Stimulated activated CD4-positive, alpha-beta T cell treated with anti-CD3 and anti-CD28 coated beads, Interleukin-15, amount 100 ng/mL, for 1 hour (primary cell): Measurements from ENCODE around the gene ALG12.

Source experiments
- DNase-seq, 2 donors: peaks; one replicate each; pipeline ENCODE4 v3.0.0-alpha.2; 2020; ENCODE audit warnings: low read depth in 1 of 2, low spot score in 1 of 2

Gene ALG12

DNA sequence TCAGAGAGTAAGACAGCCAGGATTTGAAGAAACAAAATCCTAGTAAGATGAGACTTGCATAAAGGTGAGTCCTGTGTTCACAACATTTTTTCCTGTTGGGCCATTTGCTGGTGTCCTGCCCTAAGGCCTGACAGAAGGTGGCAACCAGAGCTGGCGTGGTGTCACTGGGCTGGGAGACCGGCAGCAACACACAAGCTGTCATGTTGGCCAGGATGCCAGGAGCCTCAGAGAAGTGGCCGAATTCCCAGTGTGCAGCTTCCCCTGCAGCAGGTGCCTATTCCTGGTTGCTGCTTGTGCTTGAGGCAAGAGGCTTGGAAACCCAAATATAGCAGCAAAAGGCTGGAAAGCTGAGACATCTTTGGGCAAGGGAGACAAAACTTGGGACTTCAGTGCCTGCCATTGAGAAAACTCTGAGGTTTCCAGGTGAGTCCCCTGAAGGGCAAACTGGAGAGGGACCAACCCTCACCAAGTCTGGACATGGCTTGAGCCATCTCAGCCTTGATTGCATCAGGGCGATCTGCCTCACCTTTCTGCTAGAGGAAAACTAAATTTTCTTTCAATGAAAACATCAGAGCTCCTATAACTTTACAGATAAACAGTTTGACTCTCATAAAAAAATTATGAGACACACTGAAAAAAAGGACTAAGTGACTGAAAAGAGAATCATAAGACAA lies 25.9 kb downstream of the ALG12 start:
- DNase-seq: no peak

DNA sequence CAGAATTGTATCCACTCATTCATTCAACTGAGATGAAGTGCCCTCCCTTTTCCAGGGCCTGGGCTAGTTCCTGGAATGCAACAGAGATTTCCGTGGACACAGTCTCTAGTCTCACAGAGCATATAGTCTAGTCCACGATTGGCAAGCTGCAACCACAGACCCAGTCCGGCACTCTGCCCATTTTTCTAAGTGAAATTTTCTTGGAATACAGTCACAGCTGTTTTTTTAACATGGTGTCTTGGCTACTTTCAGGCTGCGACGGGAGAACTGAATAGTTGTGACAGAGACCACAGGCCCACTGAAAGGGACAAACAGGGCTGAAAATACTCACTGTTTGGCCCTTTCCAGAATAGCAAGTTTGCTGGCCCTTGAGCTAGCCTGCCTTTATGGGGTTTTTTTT lies 29.2 kb downstream of the ALG12 start:
- DNase-seq: no peak

DNA sequence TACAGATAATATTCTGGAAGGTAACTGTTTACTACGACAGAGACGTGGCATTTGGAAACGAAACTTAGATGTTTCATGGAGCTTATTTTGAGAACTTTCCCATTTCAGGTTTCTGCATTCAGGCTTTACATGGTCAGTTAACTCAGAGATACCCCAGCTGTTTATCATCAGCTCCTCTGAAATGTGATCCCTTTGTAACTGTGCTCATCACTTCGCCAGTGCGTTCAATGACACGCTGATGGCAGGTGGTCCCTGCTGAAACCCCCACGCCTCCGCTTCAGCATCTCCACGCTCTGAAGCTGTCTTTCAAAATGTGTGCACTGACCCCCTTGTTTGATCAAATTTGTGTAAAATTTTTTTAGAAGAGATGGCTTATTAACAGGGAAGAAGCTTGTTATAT lies 30.5 kb downstream of the ALG12 start:
- no peak for DNase-seq

DNA sequence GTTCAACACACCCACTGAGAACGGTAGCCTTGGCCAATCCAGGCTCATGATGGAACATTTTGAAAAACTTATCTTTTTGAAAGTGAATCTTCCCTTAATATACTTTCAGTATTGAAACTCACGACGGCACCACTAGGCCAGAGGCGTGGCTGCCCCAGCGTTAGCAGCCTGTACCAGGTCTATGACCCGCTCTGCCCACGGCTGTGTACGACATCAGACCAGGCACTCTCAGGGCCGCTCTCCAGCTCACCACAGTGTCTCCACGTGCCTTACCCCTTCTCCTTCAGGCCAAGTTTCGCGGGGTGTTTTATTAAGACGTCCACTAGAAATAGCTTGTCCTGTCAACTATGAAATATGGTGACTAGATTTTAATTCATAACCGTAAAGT lies 31.2 kb downstream of the ALG12 start:
- no peak for DNase-seq

DNA sequence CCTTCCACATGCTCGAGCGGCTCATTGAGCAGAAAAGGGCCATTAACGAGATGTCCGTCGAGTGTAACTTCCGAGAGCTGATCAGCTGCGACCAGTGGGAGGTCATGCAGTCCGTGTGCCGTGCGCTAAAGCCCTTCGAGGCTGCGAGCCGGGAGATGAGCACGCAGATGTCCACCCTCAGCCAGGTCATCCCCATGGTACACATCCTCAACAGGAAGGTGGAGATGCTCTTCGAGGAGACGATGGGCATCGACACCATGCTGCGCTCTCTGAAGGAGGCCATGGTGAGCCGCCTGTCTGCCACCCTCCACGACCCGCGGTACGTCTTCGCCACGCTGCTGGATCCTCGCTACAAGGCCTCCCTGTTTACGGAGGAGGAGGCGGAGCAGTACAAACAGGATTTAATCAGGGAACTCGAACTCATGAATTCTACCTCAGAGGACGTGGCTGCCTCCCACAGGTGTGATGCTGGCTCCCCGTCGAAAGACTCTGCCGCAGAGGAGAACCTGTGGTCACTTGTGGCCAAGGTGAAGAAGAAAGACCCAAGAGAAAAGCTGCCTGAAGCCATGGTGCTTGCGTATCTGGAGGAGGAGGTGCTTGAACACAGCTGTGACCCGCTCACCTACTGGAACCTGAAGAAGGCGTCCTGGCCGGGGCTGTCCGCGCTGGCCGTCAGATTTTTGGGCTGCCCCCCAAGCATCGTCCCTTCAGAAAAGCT lies 31.7 kb downstream of the ALG12 start:
- DNase-seq: no peak

DNA sequence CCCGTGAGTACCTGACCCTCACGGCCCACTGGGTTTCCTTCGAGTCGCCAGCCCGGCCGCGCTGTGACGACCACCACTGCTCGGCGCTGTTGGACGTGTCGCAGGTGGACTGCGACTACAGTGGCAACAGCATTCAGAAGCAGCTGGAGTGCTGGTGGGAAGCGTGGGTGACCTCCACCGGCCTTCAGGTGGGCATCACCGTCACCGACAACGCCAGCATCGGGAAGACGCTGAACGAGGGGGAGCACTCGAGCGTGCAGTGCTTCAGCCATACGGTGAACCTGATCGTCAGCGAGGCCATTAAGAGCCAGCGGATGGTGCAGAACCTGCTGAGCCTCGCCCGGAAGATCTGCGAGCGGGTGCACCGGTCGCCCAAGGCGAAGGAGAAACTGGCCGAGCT lies 32.4 kb downstream of the ALG12 start:
- no peak for DNase-seq

DNA sequence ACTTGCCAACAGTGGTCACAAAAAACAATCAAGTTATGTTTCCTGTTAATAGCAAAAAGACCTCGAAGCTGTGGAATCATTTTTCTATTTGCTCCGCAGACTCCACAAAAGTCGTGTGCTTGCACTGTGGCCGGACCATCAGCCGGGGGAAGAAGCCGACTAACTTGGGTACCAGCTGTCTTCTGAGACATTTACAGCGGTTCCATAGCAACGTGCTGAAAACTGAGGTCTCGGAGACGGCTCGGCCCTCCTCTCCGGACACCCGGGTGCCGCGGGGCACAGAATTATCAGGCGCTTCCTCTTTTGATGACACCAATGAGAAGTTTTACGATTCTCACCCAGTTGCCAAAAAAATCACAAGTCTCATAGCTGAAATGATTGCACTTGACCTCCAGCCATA lies 33.0 kb downstream of the ALG12 start:
- DNase-seq: no peak

DNA sequence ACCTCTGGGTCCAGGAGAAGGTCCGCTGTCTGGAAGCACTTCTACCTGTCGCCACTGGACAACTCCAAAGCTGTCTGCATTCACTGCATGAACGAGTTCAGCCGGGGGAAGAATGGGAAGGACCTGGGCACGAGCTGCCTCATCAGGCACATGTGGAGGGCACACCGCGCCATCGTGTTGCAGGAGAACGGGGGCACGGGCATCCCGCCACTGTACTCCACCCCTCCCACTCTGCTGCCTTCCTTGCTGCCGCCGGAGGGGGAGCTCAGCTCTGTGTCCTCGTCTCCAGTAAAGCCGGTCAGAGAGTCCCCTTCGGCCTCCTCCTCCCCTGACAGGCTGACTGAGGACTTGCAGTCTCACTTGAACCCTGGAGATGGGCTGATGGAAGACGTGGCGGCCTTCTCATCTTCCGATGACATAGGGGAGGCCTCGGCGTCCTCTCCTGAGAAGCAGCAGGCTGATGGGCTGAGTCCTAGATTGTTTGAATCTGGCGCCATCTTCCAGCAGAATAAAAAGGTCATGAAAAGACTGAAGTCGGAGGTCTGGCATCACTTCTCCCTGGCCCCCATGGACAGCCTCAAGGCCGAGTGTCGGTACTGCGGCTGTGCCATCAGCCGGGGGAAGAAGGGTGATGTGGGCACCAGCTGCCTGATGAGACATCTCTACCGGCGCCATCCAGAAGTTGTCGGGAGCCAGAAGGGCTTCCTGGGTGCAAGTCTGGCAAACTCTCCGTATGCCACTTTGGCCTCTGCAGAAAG lies 33.6 kb downstream of the ALG12 start:
- DNase-seq: no peak

DNA sequence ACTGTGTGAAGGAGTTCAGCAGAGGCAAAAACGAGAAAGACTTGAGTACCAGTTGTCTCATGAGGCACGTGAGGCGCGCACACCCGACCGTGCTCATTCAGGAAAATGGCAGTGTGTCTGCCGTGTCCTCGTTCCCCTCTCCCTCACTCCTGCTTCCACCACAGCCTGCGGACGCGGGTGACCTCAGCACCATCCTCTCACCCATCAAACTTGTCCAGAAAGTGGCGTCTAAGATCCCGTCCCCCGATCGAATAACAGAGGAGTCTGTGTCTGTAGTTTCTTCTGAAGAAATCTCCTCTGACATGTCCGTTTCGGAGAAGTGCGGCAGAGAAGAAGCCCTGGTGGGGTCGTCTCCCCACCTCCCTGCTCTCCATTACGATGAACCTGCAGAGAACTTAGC lies 34.2 kb downstream of the ALG12 start:
- DNase-seq: no peak

DNA sequence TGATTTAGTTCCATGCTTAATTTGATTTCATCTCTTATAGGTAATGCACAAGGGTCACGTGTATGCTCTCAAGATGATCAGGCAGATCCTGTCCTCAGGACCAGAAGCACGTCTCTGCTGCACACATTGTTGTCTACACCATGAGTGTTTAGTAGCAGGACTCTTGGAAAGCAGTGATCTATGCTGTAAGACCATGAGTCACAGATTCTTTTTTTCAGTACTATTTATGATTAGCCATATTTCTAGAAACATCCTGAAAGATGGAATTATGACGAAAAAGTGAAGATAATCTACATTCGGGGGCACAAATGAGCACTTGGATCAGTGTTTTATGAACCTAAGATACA lies 35.0 kb downstream of the ALG12 start:
- DNase-seq: no peak

DNA sequence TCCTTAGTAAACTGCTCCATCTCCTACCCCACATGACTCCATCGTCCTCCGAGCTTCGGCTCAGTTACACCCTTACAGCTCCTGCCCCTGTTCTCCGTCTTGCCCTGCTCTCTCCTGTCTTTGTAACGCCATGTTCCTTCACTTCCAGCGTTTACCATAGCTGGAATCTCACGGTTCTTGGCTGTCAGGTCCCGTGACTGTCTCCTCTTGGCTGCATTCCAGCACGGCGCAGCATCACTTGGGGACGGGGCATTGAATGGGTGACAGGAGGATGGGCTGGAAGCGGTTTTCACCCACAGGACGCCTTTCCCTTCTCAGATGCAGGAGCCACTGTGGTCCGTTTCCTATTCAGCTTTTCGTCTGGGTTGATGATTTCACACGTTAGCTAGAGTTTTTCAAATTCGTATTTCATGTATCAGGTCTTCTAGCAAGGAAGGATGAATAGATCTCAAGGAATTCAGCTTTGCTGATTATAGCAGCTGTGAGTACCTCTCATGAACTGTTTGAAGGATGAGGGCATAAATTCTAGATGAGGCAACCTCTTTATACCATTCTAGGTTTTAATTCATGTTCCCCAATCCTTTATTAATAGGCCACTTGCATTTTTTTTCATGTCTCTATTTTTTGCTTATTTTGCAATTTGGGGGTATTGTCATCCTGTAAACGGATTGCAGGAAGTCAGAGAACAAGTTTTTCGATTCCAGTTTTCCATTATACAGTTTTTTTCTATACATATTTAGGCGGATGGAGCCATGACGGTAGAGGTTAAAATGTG lies 35.5 kb downstream of the ALG12 start:
- DNase-seq: no peak

DNA sequence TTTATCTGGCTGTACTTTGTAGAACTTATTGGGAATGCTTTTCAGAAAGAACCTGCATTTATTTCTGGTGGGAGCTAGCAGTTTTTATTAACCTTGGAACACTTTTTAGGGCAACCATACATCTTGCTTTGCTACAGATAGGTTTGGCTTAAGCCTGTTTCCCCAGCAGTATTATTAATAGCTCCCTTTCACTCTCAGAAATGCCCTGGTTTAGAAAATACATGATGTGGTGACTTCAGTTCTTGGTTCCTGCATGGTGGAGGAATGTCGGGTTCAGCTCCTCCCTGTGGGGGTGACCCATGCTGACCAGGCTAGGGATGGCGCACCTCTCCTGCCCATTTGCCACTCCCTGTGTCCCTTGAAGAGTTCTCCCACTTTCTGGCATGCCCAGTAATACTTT lies 36.4 kb downstream of the ALG12 start:
- no peak for DNase-seq

DNA sequence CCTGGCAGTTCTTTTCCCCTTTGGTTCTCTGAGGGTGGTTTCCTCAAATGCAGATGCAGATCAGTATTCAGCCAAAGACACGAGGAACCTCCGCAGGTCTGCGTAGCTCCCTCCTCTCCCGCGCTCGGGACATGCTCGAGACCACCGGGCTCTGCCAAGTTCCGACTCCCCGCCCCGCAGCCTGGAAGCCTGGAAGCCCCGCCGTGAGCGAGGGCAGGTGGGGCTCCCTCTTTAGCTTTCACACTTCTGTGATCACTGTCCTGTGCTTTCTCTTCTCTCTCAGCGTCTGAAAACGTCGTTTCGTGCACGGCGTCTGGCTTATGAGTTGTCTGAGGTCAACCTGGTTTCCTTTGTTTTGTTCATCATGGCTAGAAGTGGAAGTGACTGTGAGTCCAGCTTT lies 38.0 kb downstream of the ALG12 start:
- DNase-seq: no peak

DNA sequence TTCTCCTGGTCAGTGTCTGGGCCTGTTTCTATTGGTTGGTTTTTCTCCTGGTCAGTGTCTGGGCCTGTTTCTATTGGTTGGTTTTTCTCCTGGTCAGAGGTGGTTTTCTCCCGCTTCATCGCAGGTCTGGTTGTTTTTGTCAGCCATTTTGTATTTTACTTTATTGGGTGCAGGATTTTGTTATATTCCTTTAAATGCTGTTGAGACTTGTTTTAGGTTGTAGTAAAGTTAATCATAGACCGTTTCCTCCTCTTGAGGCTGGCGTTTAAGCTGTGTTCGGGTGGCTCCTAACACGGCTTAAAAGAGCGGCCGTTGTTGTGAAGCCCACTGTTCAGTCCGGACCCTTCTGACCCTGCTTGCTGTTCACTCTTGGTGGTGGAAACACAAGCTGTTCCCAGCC lies 38.4 kb downstream of the ALG12 start:
- no peak for DNase-seq

DNA sequence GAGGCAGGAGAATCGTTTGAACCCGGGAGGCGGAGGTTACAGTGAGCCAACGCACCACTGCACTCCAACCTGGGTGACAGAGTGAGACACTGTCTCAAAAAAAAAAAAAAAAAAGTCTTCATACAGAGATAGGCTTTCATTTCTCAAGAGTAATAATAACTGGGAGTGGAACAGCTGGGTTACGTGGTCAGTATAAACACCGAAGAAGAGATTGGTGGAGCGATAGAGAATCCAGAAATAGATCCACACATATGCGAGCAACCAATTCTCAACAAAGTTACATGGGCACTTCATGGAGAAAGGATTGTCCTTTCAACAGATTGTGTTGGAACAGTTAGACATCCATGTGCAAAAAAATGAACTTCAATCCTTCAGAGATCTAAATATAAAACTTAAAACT lies 40.0 kb downstream of the ALG12 start:
- DNase-seq: no peak

DNA sequence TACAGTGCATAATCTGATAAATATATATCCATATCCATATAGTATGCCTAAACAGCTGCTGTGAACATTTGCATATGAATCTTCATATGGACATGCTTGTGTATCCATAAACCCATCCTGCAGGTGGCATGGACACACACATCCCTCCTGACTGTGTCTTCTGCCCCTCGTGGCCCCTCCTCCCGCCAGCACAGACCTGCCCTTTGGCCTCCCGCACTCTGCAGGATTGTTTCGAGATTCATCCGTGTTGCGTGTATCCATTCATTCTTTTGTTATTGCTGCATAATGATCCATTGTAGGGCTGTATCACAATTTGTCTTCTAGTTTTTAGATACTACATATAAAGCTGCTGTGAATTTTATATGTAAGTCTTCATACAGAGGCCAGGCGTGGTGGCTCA lies 40.6 kb downstream of the ALG12 start:
- no peak for DNase-seq

DNA sequence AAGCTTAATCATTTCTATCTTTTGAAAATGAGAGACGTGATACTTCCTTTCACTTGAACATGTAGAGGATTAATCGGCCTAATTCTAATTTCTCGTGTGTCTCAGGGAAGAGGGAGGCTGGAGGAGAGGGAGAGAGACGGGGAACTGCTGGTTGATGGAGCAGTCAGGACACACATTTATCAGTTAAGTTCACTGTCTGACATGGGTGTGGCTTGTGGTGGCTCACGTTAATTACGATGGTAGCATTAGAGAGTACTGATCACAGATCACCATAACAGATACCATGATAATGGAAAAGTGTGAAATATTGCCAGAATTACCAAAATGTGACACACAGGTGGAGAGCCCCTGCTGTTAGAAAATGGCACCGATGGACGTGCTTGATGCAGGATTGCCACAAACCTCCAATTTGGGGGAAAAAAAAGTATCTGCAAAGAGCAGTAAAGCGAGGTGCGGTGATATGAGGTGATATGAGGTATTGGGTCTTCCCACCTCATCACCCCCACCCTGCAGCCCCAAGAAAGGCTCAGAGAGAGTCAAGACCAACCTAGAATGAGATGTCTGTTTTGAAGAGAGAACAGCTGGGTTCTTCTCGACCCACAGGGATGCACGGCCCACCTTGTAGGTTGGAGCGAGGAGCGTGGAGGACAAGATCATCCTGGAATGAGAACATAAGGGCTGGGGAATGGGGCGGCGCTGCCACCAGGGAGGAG lies 44.9 kb downstream of the ALG12 start:
- no peak for DNase-seq

DNA sequence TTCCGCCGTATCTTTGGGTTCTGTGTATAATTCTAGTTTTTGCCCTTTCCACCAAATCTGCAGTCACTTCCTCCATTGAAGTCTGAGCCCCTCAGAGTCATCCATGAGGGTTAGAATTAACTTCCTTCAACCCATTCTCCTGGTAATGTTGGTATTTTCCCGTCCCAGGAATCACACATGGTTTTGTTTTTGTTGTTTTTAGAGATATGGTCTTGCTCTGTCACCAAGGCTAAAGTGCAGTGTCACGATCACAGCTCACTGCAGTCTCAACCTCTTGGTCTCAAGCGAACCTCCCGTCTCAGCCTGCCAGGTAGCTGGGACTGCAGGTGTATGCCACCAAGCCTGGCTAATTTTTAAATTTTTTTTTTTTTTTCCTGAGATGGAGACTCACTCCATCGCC lies 45.9 kb downstream of the ALG12 start:
- DNase-seq: no peak

DNA sequence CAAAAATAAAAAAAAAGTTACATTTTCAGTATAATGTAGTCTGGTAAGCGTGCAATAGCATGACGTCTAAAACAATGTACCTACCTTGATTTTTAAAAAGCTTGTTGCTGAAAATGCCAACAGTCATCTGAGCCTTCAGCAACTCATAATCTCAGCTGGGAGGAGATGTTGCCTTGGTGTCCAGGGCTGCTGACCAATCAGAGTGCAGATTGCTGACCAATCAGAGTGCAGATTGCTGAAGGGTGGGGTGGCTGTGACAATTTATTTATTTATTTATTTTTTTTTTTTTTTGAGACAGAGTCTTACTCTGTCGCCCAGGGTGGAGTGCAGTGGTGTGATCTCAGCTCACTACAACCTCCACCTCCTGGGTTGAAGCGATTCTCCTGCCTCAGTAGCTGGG lies 46.8 kb downstream of the ALG12 start:
- no peak for DNase-seq

DNA sequence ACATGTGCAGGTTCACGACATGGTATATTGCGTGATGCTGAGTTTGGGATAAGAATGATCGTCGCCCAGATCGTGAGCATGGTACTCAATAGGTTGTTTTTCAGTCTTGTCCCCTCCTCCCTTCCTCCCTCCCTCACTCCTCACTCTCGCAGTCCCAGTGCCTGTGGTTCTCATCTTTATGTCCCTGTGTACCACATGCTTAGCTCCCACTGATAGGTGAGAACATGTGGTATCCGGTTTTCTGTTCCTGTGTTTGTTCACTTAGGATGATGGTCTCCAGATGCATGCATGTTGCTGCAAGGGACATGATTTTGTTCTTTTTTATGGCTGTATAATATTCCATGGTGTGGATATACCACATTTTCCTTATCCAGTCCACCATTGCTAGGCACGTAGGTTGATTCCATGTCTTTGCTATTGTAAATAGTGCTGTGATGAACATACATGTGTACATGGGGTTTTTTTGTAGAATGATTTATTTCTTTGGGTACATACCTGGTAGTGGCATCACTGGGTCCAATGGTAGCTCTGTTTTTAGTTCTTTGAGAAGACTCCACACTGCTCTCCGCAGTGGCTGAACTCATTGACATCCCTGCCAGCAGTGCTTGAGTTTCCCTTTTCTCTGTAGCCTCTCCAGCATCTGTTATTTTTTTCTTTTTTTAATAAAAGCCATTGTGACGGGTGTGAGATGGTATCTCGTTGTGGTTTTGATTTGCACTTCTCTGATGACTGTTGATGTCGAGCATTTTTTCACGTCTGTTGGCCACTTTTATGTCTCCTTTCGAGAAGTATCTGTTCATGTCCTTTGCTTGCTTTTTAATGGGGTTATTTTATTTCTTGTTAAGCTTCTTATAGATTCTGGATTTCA lies 48.2 kb downstream of the ALG12 start:
- DNase-seq: no peak
